ENCODE measurements around the gene SRSF9.

Gene SRSF9

DNA sequence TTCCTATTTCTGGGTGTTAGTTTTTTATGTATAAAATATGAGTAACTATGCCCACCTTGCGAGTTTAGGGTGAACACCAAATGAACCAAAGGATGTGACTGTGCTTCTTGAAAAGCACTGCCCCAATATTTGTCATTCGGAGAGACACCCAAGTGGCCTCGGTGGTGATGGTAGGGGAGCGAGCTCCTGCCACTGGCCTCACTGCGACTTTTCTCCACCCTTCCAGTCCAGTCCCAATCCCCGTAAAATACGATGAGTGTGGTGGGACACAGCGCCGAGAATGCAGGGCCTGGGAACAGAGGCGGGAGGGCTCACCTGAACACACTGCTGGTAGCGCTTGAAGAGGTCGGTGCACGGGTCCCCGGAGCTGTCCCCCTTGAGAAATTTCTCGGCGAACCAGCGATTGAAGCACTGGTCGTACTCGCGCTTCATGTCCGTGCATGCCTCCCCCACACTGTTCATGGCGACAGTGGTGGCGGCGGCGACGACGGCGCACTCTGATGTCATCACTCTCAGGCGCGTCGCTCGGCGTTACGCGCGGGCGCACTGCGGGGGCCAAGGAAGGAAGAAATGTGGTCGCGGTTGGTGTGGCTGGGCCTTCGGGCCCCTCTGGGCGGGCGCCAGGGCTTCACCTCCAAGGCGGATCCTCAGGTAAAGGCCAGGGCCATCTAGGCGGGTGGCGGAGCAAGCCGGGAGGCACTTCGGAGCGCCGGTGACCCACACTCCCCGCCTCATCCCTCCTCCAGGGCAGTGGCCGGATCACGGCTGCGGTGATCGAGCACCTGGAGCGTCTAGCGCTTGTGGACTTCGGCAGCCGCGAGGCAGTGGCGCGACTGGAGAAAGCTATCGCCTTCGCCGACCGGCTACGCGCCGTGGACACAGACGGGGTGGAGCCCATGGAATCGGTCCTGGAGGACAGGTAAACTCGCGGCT is 23.4 kb downstream of the SRSF9 start, which contains the start of the genes GATC and TRIAP1:
TSS of gene GATC (plus strand) at position 534 of the 933 bp plus-strand sequence. CDS start at position 571, 37 bp downstream.
TSS of gene TRIAP1 (minus strand) at position 474 of the 933 bp plus-strand sequence. CDS start at position 462, 12 bp downstream.
- H3K36me3 Mint-ChIP-seq (ENCODE audit: low read depth), result peaks cover 36% of the 10 kb centered on the region
- H3K9me3 Mint-ChIP-seq, result no peaks in the 10 kb centered on the region
- peak within 1 kb of the TSS; percentile 99 for H3K4me3 Mint-ChIP-seq
- DNase-seq (peak; percentile 95), ATAC-seq (peak; percentile 97)
- H3K27me3 Mint-ChIP-seq, result peaks cover 2% of the 10 kb centered on the region
- peaks cover 47% of the 10 kb centered on the region for H3K4me1 Mint-ChIP-seq
- H3K27ac Mint-ChIP-seq, result peak within 1 kb of the TSS; percentile 100

GRCh38 chr12:120444676-120445075 is 24.9 kb downstream of the SRSF9 start:
- Mint-ChIP-seq H3K27ac (peak overlapping the region; percentile 31), H3K4me1 (peaks cover 53% of the 10 kb centered on the region), H3K9me3 (no peaks in the 10 kb centered on the region), H3K4me3 (peak overlapping the region; percentile 99), H3K27me3 (peaks cover 2% of the 10 kb centered on the region), H3K36me3 (ENCODE audit: low read depth) (peaks cover 44% of the 10 kb centered on the region)
- DNase-seq, result no peak
- no peak for ATAC-seq

DNA sequence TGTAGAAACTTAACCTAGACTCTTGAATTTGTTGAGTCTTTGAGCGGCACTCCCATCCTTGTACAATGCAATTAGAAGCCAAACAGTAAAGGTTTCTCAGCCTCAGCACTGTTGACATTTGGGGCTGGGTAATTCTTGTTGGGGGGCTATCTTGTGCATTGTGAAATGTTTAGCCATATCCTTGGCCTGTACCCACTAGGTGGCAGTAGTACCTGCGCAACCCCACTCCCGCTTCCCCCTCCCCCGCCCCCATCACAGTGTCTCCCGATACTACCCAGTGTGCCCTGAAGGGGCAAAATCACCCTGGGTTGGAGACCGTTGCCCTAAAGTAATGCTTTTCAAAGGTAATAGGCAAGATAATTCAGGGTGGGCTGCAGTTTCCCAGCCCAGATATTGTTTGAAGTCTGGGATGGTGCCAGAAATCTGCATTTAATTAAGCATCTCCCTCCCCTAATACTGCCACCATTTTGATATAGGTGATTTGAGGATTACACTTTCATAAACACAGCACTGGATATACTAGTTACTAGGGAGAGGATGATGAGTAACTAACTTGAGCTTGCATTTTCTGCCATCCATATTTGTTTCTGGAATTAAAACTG is 29.8 kb downstream of the SRSF9 start:
- H3K36me3 Mint-ChIP-seq (ENCODE audit: low read depth), result peaks cover 40% of the 10 kb centered on the region
- no peak overlapping the region for H3K27ac Mint-ChIP-seq
- H3K27me3 Mint-ChIP-seq, result peaks cover 3% of the 10 kb centered on the region
- ATAC-seq (peak; percentile 44), DNase-seq (peak; percentile 79)
- no peaks in the 10 kb centered on the region for H3K9me3 Mint-ChIP-seq
- peaks cover 32% of the 10 kb centered on the region for H3K4me1 Mint-ChIP-seq
- H3K4me3 Mint-ChIP-seq, result peak overlapping the region; percentile 61

- DNase-seq, result no peak
- H3K27ac Mint-ChIP-seq, result peak overlapping the region; percentile 92
- peaks cover 22% of the 10 kb centered on the region for H3K4me1 Mint-ChIP-seq
- peaks cover 3% of the 10 kb centered on the region for H3K27me3 Mint-ChIP-seq
- ATAC-seq, result no peak
- H3K9me3 Mint-ChIP-seq, result no peaks in the 10 kb centered on the region
- peak overlapping the region; percentile 92 for H3K4me3 Mint-ChIP-seq
- peaks cover 32% of the 10 kb centered on the region for H3K36me3 Mint-ChIP-seq (ENCODE audit: low read depth)
These were observed 30.9 kb downstream of the SRSF9 start for GRCh38 chr12:120438495-120439198.

DNA sequence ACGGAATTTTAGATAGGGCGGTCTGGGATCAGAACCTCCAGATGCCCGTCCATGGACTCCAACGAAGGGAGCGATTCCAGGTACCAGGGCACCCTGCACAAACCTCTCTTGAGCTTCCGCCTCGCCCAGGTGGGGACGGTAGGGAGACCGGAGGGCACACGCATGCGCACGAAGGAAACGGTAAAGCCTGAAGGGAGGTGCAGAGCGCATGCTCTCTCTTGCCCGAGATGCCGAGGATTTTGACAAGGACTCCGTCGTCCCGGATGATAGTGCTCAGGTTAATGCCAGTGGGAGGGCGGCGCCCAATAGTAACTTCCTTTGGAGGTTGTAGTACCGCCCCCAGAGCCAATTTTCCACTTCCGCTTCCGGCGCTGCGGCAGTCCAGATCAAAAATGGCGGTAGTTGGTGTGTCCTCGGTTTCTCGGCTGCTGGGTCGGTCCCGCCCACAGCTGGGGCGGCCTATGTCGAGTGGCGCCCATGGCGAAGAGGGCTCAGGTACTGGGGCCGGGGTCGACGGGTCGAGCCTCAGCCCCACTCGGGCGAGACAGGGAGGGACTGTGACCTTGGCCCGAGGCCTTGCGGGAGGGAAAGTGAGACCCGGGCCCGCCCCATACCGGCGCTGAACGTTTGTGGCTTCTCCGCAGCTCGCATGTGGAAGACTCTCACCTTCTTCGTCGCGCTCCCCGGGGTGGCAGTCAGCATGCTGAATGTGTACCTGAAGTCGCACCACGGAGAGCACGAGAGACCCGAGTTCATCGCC is 31.6 kb downstream of the SRSF9 start, which contains the start of gene COX6A1:
TSS of gene COX6A1 (plus strand) at position 379 of the 760 bp plus-strand sequence. CDS start at position 393, 14 bp downstream.
- peaks cover 27% of the 10 kb centered on the region for H3K36me3 Mint-ChIP-seq (ENCODE audit: low read depth)
- ATAC-seq, result peak; percentile 98
- no peaks in the 10 kb centered on the region for H3K9me3 Mint-ChIP-seq
- peak; percentile 97 for DNase-seq
- peak within 1 kb of the TSS; percentile 92 for H3K27ac Mint-ChIP-seq
- peak within 1 kb of the TSS; percentile 92 for H3K4me3 Mint-ChIP-seq
- H3K27me3 Mint-ChIP-seq, result peaks cover 3% of the 10 kb centered on the region
- H3K4me1 Mint-ChIP-seq, result peaks cover 26% of the 10 kb centered on the region

DNA sequence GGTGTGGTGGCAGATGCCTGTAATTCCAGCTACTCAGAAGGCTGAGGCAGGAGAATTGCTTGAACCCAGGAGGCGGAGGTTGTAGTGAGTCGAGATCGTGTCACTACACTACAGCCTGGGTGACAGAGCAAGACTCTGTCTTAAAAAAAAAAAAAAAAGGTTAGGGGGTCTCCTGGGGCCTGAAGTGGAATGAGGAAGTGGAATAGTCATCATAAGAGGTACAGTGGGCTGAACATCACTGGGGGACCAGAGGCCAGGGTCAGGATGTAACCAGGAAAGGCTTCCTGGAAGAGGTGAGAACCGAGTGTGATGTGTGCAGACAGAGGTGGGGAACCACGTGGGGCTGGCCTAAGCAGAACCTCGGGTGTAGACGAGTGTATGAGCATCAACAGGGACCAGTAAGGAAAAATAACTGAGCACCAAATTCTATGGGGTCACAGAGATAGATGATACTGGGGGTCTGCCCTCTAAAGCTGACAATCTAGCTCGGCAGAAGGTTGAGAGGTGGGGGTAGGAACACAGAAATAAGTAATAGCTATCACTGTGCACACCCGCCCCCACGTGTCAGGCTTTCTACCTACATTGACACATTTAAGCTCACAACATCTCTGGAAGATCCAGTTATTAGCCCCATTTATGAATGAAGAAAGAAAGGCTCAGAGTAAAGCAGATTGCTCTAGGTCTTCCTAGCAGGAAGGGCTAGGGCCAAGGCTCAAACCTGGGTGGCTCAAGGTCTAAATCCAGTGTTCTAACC is 36.6 kb downstream of the SRSF9 start:
- H3K9me3 Mint-ChIP-seq, result no peaks in the 10 kb centered on the region

GRCh38 chr12:120429368-120429767 is 40.2 kb downstream of the SRSF9 start:
- no peak overlapping the region for H3K4me3 Mint-ChIP-seq
- no peaks in the 10 kb centered on the region for H3K36me3 Mint-ChIP-seq (ENCODE audit: low read depth)
- no peaks in the 10 kb centered on the region for H3K9me3 Mint-ChIP-seq
- H3K27ac Mint-ChIP-seq, result no peak overlapping the region
- DNase-seq (no peak), ATAC-seq (no peak)
- peaks cover 18% of the 10 kb centered on the region for H3K4me1 Mint-ChIP-seq
- peaks cover 5% of the 10 kb centered on the region for H3K27me3 Mint-ChIP-seq

More for the DNA sequence above, 36.6 kb downstream of the SRSF9 start:
- H3K27me3 Mint-ChIP-seq, result peaks cover 5% of the 10 kb centered on the region
- ATAC-seq, result no peak
- no peak overlapping the region for H3K4me3 Mint-ChIP-seq
- no peak for DNase-seq
- H3K4me1 Mint-ChIP-seq, result peaks cover 25% of the 10 kb centered on the region
- H3K36me3 Mint-ChIP-seq (ENCODE audit: low read depth), result no peaks in the 10 kb centered on the region
- no peak overlapping the region for H3K27ac Mint-ChIP-seq

DNA sequence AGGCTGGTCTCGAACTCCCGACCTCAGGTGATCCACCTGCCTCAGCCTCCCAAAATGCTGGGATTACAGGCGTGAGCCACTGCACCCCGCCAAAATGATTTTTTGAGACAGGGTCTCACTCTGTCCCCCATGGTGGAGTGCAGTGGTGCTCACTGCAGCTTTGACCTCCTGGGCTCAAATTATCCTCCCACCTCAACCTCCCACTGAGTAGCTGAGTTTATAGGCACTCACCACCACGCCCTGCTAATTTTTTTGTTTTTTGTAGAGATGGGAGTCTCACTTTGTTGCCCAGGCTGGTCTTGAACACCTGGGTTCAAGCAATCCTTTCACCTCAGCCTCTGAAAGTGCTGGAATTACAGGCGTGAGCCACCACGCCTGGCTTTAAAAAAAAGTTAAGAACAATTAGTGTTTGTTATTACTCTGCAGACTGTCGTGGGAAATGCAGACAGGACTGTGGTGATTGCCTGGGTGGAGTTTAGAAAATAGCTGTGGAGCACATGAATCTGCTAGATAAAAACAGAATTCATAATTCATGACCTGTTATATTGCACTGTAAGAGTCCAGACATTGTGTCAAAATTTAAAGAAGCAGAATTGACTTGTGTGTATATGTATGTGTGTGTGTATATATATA is 40.8 kb downstream of the SRSF9 start:
- H3K27ac Mint-ChIP-seq, result no peak overlapping the region
- H3K4me1 Mint-ChIP-seq, result peaks cover 18% of the 10 kb centered on the region
- no peak for ATAC-seq
- no peak overlapping the region for H3K4me3 Mint-ChIP-seq
- no peaks in the 10 kb centered on the region for H3K36me3 Mint-ChIP-seq (ENCODE audit: low read depth)
- no peaks in the 10 kb centered on the region for H3K9me3 Mint-ChIP-seq
- H3K27me3 Mint-ChIP-seq, result peaks cover 5% of the 10 kb centered on the region
- DNase-seq, result no peak

DNA sequence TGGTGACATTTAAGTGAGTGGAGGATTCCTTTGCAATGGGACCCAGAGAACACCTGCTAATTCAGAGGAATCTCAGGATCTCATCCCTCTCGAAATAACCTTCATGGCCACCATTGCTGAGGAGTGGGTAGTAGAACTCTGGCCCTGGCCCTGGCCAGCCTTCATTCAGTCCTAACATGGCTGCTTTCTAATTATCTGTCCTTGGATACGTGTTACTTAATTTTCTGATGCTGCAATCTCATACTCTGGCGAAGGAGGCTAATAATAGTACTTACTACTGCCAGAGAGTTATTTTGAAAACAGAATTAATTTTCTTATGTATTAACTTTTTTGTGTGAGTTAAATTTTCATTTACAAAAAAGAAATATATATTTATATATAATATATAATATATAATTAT is 43.8 kb downstream of the SRSF9 start:
- Mint-ChIP-seq H3K27ac (no peak overlapping the region), H3K4me3 (no peak overlapping the region), H3K9me3 (no peaks in the 10 kb centered on the region), H3K4me1 (peaks cover 5% of the 10 kb centered on the region), H3K27me3 (peaks cover 5% of the 10 kb centered on the region), H3K36me3 (ENCODE audit: low read depth) (no peaks in the 10 kb centered on the region)
- DNase-seq (no peak), ATAC-seq (no peak)

- H3K4me1 Mint-ChIP-seq, result no peaks in the 10 kb centered on the region
- H3K27ac Mint-ChIP-seq, result no peak overlapping the region
- no peaks in the 10 kb centered on the region for H3K36me3 Mint-ChIP-seq (ENCODE audit: low read depth)
- DNase-seq (no peak), ATAC-seq (no peak)
- no peak overlapping the region for H3K4me3 Mint-ChIP-seq
- H3K9me3 Mint-ChIP-seq, result no peaks in the 10 kb centered on the region
- H3K27me3 Mint-ChIP-seq, result peaks cover 3% of the 10 kb centered on the region
These were observed 46.6 kb downstream of the SRSF9 start for GRCh38 chr12:120422892-120423456.

GRCh38 chr12:120421701-120422100 is 47.8 kb downstream of the SRSF9 start:
- H3K9me3 Mint-ChIP-seq, result no peaks in the 10 kb centered on the region
- H3K27me3 Mint-ChIP-seq, result no peaks in the 10 kb centered on the region
- no peaks in the 10 kb centered on the region for H3K4me1 Mint-ChIP-seq
- H3K4me3 Mint-ChIP-seq, result no peak overlapping the region
- DNase-seq (no peak), ATAC-seq (no peak)
- no peak overlapping the region for H3K27ac Mint-ChIP-seq
- no peaks in the 10 kb centered on the region for H3K36me3 Mint-ChIP-seq (ENCODE audit: low read depth)

DNA sequence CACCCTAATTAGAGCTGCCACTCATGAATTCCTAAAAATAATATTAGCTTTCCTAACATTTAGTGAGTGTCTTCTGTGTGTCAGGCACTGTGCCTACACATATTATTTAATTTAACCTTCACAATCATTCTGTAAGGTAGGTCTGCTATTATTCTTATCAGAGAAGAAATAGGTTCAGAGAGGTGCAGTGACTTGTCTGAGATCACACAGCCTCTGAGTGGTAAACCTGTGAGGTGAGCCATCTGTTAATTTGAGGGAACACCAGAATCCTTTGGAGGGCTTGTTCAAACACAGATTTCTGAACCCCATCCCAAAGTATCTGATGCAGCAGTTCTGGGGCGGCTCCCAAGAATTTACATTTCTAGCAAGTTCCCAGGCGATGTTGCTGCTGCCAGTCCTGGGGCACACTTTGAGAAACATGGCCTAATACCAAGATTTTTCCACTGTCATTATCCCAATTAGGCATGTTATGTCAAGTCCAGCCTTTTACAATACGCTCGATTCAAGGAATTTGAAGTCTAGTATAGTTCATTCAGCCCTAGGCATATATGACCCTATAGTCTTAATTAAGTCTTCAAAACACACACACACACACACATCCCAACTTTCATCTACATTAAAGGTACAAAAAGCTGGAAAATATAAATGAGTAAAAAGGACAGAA is 51.5 kb downstream of the SRSF9 start:
- Mint-ChIP-seq H3K9me3 (no peaks in the 10 kb centered on the region), H3K4me1 (no peaks in the 10 kb centered on the region), H3K4me3 (no peak overlapping the region), H3K27me3 (no peaks in the 10 kb centered on the region), H3K27ac (no peak overlapping the region), H3K36me3 (ENCODE audit: low read depth) (no peaks in the 10 kb centered on the region)
- ATAC-seq (no peak), DNase-seq (no peak)

All from activated naive CD8-positive, alpha-beta T cell treated with anti-CD3 and anti-CD28 coated beads, Interleukin-2, amount 50 U/mL, for 24 hours (primary cell).